Cardiac muscle cell (in vitro differentiated cells and primary cell): Measurements from ENCODE around the gene CCDC171. TPM values are rescaled to one million over a fixed set of nuclear protein-coding genes. Genes with fewer than 3 reads are reported as not detected.
"Not testable (repeated sequence)": the region's sequence is repeated elsewhere in the genome, so short reads cannot be mapped to it uniquely, and the experiment has no call there.

Experiments
- DNase-seq, 2 donors: peaks; one replicate each; pipeline versions ENCODE4 v3.0.0 to v3.0.0-alpha.2; 2010 to 2017; ENCODE audit warnings: low read depth in 1 of 2, low spot score in 1 of 2
- H3K27ac ChIP-seq: fragments of 200-600 bp; sonication (generic); 2 replicates; pipeline ENCODE4 v1.5.1; 2016
- H3K27me3 ChIP-seq: fragments of 200-600 bp; sonication (generic); 2 replicates; pipeline ENCODE4 v1.6.0; 2016; ENCODE audit warnings: control low read depth
- H3K36me3 ChIP-seq: fragments of 200-600 bp; sonication (generic); 2 replicates; pipeline ENCODE4 v1.5.1; 2016; ENCODE audit warnings: control low read depth
- H3K4me1 ChIP-seq: fragments of 200-600 bp; sonication (generic); 2 replicates; pipeline ENCODE4 v1.8.1; 2017; ENCODE audit warnings: low read depth, mild to moderate bottlenecking, mixed run types
- H3K4me3 ChIP-seq: fragments of 200-600 bp; sonication (generic); 2 replicates; pipeline ENCODE4 v1.5.1; 2016; ENCODE audit warnings: mild to moderate bottlenecking
- H3K9me3 ChIP-seq: fragments of 200-600 bp; sonication (generic); 2 replicates; pipeline ENCODE4 v1.5.1; 2017; ENCODE audit warnings: low read depth, mild to moderate bottlenecking, control low read depth
- polyA plus RNA-seq: library from polyadenylated mRNA; unstranded; fragments of >200 nt; fragmentation: Nextera tagmentation; extraction: Ambion mirVana; gene quantifications from 2 replicates; pipeline ENCODE4 v1.2.1, GENCODE V29; 2016
- total RNA-seq: library from RNA; depleted of rRNA; stranded (reverse); fragments of >200 nt; gene quantifications from 2 replicates; pipeline ENCODE4 v1.2.3, GENCODE V29; 2016
- TF ChIP-seq, protein P1 (sequence below): IDR thresholded peaks from 2 replicates; pipeline ENCODE4 v1.5.1; 2012; ENCODE audit warnings: low read depth, mild to moderate bottlenecking, low read length

CCDC171 gene
- total and polyA plus RNA-seq, 2 experiments from 2014 or later = 2.8 to 4.5 TPM

- H3K36me3 ChIP-seq = no peaks in the 10 kb centered on the region
- TF ChIP-seq, protein P1, sequence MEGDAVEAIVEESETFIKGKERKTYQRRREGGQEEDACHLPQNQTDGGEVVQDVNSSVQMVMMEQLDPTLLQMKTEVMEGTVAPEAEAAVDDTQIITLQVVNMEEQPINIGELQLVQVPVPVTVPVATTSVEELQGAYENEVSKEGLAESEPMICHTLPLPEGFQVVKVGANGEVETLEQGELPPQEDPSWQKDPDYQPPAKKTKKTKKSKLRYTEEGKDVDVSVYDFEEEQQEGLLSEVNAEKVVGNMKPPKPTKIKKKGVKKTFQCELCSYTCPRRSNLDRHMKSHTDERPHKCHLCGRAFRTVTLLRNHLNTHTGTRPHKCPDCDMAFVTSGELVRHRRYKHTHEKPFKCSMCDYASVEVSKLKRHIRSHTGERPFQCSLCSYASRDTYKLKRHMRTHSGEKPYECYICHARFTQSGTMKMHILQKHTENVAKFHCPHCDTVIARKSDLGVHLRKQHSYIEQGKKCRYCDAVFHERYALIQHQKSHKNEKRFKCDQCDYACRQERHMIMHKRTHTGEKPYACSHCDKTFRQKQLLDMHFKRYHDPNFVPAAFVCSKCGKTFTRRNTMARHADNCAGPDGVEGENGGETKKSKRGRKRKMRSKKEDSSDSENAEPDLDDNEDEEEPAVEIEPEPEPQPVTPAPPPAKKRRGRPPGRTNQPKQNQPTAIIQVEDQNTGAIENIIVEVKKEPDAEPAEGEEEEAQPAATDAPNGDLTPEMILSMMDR = no peak
- no peak for DNase-seq
- no peaks in the 10 kb centered on the region for H3K9me3 ChIP-seq
- H3K27me3 ChIP-seq = no peaks in the 10 kb centered on the region
- H3K4me3 ChIP-seq = no peak overlapping the region
- H3K4me1 ChIP-seq = no peaks in the 10 kb centered on the region
- no peak overlapping the region for H3K27ac ChIP-seq
Measured at GRCh38 chr9:15572200-15572770, 19.4 kb downstream of the CCDC171 start.

DNA sequence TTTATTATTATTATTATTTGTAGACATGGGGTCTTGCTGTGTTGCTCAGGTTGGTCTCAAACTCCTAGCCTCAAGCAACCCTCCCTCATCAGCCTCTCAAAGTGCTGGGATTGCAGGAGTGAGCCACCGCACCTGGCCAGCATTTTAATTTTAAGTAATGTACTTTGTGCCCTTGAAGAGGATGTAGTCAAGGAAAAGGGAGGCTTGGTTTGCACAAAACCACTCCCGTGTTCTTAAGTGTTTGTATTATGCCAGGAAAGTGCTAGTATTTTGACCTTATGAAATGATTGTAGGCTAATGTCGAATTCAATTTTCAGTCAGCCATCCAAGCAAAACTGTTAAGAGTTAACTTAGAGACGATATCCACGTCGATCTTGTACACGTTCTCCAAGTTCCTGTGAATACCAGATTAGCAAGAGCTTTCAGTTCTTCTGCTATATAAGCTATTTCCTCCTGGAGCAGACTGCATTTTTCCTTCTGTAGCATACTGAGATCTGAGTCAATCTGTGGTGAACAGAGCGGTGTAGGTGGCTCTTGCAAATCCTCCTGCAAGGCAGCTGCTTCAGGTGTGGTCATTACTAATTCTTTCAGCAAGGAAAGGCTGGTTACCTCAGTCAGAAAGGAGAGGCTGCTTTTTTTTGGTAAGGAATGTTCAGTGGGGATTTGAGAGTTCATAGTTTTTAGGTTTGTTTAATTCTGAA lies 23.7 kb downstream of the CCDC171 start:
- no peak overlapping the region for H3K27ac ChIP-seq
- no peaks in the 10 kb centered on the region for H3K9me3 ChIP-seq
- peak in 1 of 2 donors; percentile 13 for DNase-seq
- no peaks in the 10 kb centered on the region for H3K27me3 ChIP-seq
- H3K4me3 ChIP-seq = no peak overlapping the region
- no peaks in the 10 kb centered on the region for H3K4me1 ChIP-seq
- no peaks in the 10 kb centered on the region for H3K36me3 ChIP-seq
- TF ChIP-seq, protein P1 = no peak

DNA sequence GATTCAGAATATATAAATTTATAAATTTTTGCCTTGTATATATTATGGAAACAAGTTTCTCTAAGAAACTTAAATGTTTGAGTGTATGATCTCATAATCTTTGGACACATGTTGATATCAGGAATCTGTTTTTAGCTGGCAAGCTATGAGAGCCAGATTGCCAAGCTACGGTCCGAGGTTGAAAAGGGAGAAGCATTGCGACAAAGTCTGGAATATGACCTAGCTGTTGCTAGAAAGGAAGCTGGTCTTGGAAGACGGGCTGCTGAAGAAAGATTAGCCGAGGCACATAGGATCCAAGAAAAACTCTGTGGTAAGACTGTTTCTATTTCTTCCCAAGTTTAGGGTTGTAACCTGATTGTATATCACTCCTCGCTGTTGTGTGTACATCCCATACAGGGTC lies 25.9 kb downstream of the CCDC171 start:
- DNase-seq = peak in 1 of 2 donors; percentile 82
- H3K36me3 ChIP-seq = no peaks in the 10 kb centered on the region
- H3K27me3 ChIP-seq = no peaks in the 10 kb centered on the region
- H3K4me3 ChIP-seq = no peak overlapping the region
- TF ChIP-seq, protein P1 = no peak
- no peaks in the 10 kb centered on the region for H3K9me3 ChIP-seq
- no peak overlapping the region for H3K27ac ChIP-seq
- H3K4me1 ChIP-seq = no peaks in the 10 kb centered on the region

- DNase-seq = no peak
- no peaks in the 10 kb centered on the region for H3K27me3 ChIP-seq
- TF ChIP-seq, protein P1 = no peak
- no peaks in the 10 kb centered on the region for H3K9me3 ChIP-seq
- H3K27ac ChIP-seq = no peak overlapping the region
- no peak overlapping the region for H3K4me3 ChIP-seq
- H3K4me1 ChIP-seq = no peaks in the 10 kb centered on the region
- H3K36me3 ChIP-seq = no peaks in the 10 kb centered on the region
Measured at GRCh38 chr9:15584379-15584778, 31.5 kb downstream of the CCDC171 start.

- no peak for DNase-seq
- H3K36me3 ChIP-seq = no peaks in the 10 kb centered on the region
- H3K27me3 ChIP-seq = no peaks in the 10 kb centered on the region
- no peaks in the 10 kb centered on the region for H3K4me1 ChIP-seq
- no peak overlapping the region for H3K4me3 ChIP-seq
- no peaks in the 10 kb centered on the region for H3K9me3 ChIP-seq
- TF ChIP-seq, protein P1 = no peak
- H3K27ac ChIP-seq = no peak overlapping the region
Measured at GRCh38 chr9:15592317-15592716, 39.5 kb downstream of the CCDC171 start.

GRCh38 chr9:15592940-15593339 lies 40.1 kb downstream of the CCDC171 start:
- not testable (repeated sequence) for H3K9me3 ChIP-seq, H3K4me1 ChIP-seq, DNase-seq, H3K36me3 ChIP-seq, H3K27ac ChIP-seq, H3K27me3 ChIP-seq, H3K4me3 ChIP-seq

GRCh38 chr9:15600666-15601330 lies 48.0 kb downstream of the CCDC171 start:
- DNase-seq, H3K9me3 ChIP-seq, H3K4me3 ChIP-seq, H3K36me3 ChIP-seq, H3K27me3 ChIP-seq, H3K27ac ChIP-seq, H3K4me1 ChIP-seq: not testable (repeated sequence)
